ENCODE results near the gene NHSL1.

The NHSL1 gene

DNA sequence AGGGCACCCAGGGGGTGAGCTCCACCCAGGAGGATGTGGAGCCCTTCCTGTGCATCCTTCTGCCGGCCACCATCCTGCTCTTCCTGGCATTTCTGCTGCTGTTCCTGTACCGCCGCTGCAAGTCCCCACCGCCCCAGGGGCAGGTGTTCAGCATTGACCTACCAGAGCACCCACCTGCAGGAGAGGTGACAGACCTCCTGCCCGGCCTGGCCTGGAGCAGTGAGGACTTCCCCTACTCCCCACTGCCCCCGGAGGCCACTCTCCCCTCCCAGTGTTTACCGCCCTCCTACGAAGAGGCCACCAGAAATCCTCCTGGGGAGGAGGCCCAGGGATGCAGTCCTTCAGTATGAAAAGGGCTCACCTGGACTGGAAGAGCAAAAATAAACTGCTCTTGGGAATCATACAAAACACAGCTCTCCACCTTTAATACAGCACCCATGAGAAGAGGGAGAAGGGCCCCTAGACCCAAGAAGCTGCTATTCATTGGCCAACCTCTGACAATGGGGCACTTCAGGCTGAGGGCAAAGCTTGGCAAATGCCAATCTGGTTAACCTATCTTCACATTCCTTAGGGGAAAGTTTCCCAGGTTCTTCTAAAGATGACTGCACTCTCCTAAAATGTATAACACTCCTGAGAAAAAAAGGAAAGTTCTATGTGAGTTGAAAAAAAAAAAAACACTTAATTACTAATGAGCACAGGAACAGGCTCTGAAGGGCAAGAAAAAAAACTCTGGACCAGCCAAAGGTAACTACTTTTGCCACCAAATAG, 116.6 kb downstream of the NHSL1 start:
- no peak for ATAC-seq
- TF ChIP-seq, protein P1, sequence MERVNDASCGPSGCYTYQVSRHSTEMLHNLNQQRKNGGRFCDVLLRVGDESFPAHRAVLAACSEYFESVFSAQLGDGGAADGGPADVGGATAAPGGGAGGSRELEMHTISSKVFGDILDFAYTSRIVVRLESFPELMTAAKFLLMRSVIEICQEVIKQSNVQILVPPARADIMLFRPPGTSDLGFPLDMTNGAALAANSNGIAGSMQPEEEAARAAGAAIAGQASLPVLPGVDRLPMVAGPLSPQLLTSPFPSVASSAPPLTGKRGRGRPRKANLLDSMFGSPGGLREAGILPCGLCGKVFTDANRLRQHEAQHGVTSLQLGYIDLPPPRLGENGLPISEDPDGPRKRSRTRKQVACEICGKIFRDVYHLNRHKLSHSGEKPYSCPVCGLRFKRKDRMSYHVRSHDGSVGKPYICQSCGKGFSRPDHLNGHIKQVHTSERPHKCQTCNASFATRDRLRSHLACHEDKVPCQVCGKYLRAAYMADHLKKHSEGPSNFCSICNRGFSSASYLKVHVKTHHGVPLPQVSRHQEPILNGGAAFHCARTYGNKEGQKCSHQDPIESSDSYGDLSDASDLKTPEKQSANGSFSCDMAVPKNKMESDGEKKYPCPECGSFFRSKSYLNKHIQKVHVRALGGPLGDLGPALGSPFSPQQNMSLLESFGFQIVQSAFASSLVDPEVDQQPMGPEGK (CRISPR knock-in tag; IDR thresholded peaks at IDR 0.05; ENCODE audit: borderline replicate concordance) = no peak
- TF ChIP-seq, protein P2, sequence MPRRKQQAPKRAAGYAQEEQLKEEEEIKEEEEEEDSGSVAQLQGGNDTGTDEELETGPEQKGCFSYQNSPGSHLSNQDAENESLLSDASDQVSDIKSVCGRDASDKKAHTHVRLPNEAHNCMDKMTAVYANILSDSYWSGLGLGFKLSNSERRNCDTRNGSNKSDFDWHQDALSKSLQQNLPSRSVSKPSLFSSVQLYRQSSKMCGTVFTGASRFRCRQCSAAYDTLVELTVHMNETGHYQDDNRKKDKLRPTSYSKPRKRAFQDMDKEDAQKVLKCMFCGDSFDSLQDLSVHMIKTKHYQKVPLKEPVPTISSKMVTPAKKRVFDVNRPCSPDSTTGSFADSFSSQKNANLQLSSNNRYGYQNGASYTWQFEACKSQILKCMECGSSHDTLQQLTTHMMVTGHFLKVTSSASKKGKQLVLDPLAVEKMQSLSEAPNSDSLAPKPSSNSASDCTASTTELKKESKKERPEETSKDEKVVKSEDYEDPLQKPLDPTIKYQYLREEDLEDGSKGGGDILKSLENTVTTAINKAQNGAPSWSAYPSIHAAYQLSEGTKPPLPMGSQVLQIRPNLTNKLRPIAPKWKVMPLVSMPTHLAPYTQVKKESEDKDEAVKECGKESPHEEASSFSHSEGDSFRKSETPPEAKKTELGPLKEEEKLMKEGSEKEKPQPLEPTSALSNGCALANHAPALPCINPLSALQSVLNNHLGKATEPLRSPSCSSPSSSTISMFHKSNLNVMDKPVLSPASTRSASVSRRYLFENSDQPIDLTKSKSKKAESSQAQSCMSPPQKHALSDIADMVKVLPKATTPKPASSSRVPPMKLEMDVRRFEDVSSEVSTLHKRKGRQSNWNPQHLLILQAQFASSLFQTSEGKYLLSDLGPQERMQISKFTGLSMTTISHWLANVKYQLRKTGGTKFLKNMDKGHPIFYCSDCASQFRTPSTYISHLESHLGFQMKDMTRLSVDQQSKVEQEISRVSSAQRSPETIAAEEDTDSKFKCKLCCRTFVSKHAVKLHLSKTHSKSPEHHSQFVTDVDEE (CRISPR knock-in tag; IDR thresholded peaks at IDR 0.05) = no peak
- TF ChIP-seq, protein P3, sequence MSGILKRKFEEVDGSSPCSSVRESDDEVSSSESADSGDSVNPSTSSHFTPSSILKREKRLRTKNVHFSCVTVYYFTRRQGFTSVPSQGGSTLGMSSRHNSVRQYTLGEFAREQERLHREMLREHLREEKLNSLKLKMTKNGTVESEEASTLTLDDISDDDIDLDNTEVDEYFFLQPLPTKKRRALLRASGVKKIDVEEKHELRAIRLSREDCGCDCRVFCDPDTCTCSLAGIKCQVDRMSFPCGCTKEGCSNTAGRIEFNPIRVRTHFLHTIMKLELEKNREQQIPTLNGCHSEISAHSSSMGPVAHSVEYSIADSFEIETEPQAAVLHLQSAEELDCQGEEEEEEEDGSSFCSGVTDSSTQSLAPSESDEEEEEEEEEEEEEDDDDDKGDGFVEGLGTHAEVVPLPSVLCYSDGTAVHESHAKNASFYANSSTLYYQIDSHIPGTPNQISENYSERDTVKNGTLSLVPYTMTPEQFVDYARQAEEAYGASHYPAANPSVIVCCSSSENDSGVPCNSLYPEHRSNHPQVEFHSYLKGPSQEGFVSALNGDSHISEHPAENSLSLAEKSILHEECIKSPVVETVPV (CRISPR knock-in tag; IDR thresholded peaks at IDR 0.05) = no peak
- TF ChIP-seq ISL1 (CRISPR knock-in tag; IDR thresholded peaks at IDR 0.05) = no peak
- no peak for TF ChIP-seq ARNTL (CRISPR knock-in tag; IDR thresholded peaks at IDR 0.05; ENCODE audit: borderline replicate concordance, low read depth)
- TF ChIP-seq BACH2 (CRISPR knock-in tag; IDR thresholded peaks at IDR 0.05; ENCODE audit: borderline replicate concordance) = no peak
- no peak for TF ChIP-seq ZFP3 (CRISPR knock-in tag; IDR thresholded peaks at IDR 0.05)
- TF ChIP-seq ZC3H10 (CRISPR knock-in tag; IDR thresholded peaks at IDR 0.05) = no peak

DNA sequence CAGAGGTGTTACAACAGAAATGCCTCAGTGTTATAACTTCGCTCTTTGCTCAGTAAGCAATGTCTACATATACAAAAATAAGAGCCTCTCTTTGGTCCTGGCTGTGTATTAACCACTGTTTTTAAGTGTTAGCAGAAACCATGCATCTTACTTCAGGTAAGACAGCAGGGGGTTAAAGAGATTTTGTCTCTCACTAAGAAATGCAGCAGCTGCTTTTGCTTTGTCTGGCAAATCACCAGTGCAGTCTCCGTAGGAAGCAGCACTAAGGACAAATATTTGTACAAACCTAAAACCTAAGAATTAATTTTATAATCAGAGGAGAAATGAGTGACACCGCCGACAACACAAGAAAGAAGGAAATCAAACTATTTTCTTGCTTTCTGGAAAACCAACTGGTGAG, 120.8 kb downstream of the NHSL1 start:
- ATAC-seq = no peak
- TF ChIP-seq, protein P4, sequence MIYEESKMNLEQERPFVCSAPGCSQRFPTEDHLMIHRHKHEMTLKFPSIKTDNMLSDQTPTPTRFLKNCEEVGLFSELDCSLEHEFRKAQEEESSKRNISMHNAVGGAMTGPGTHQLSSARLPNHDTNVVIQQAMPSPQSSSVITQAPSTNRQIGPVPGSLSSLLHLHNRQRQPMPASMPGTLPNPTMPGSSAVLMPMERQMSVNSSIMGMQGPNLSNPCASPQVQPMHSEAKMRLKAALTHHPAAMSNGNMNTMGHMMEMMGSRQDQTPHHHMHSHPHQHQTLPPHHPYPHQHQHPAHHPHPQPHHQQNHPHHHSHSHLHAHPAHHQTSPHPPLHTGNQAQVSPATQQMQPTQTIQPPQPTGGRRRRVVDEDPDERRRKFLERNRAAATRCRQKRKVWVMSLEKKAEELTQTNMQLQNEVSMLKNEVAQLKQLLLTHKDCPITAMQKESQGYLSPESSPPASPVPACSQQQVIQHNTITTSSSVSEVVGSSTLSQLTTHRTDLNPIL (CRISPR knock-in tag; IDR thresholded peaks at IDR 0.05; ENCODE audit: low read depth) = no peak
- TF ChIP-seq ZFP30 (CRISPR knock-in tag; IDR thresholded peaks at IDR 0.05) (no peak), GLIS3 (CRISPR knock-in tag; IDR thresholded peaks at IDR 0.05) (no peak), TOX (CRISPR knock-in tag; IDR thresholded peaks at IDR 0.05; ENCODE audit: borderline replicate concordance) (no peak)
- TF ChIP-seq, protein P5, sequence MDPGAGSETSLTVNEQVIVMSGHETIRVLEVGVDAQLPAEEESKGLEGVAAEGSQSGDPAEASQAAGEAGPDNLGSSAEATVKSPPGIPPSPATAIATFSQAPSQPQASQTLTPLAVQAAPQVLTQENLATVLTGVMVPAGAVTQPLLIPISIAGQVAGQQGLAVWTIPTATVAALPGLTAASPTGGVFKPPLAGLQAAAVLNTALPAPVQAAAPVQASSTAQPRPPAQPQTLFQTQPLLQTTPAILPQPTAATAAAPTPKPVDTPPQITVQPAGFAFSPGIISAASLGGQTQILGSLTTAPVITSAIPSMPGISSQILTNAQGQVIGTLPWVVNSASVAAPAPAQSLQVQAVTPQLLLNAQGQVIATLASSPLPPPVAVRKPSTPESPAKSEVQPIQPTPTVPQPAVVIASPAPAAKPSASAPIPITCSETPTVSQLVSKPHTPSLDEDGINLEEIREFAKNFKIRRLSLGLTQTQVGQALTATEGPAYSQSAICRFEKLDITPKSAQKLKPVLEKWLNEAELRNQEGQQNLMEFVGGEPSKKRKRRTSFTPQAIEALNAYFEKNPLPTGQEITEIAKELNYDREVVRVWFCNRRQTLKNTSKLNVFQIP (CRISPR knock-in tag; IDR thresholded peaks at IDR 0.05; ENCODE audit: borderline replicate concordance, low read depth) = no peak

DNA sequence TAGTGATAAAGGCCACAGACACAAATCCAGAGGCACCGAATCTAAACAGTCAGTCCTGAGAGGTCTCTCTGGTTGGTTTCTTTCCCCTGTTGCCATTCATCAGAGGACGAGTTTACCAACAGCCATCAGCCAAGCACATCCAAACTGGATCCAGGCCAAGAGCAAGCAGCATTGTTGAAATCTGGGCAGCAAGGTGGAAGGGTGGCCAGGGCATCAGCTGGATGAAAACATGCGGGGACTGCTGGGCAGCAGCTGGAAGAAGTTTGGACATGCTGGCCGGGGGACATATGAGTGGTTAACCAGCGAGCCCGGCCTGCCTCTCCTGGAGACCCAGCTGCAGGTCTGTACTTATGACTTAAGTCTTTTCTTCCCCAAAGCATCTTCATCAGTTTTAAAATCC, 121.5 kb downstream of the NHSL1 start, which contains the start of gene SMIM28:
SMIM28 (plus strand) TSS at position 62 of the 400 bp plus-strand sequence; CDS start at position 230, 168 bp downstream.
- ATAC-seq = no peak
- TF ChIP-seq SNAI2 (CRISPR knock-in tag; IDR thresholded peaks at IDR 0.05) (no peak), ZNF8 (CRISPR knock-in tag; IDR thresholded peaks at IDR 0.05) (no peak), ZNF70 (CRISPR knock-in tag; IDR thresholded peaks at IDR 0.05) (no peak), ARNTL (CRISPR knock-in tag; IDR thresholded peaks at IDR 0.05; ENCODE audit: borderline replicate concordance, low read depth) (no peak), PPARA (CRISPR knock-in tag; IDR thresholded peaks at IDR 0.05; ENCODE audit: borderline replicate concordance) (no peak), ZFP30 (CRISPR knock-in tag; IDR thresholded peaks at IDR 0.05) (no peak), ZNF565 (CRISPR knock-in tag; conservative IDR thresholded peaks at IDR 0.05; ENCODE audit: low read depth) (no peak), ZC3H10 (CRISPR knock-in tag; IDR thresholded peaks at IDR 0.05) (no peak)
- TF ChIP-seq, protein P5 (CRISPR knock-in tag; IDR thresholded peaks at IDR 0.05; ENCODE audit: borderline replicate concordance, low read depth) = no peak
- TF ChIP-seq, protein P2 (CRISPR knock-in tag; IDR thresholded peaks at IDR 0.05) = no peak

Measured in SK-N-SH treated with all-trans-retinoic acid at 6 μM for 48 hours (cell line).